Loucy (cell line): ENCODE data around the gene GRM6.

Experiments used
- H2AFZ ChIP-seq: fragments of 200-600 bp; sonication (generic); 2 replicates; pipeline ENCODE4 v1.6.0; 2016; ENCODE audit warnings: antibody characterized with exemption, mild to moderate bottlenecking, low read length, moderate library complexity
- H3F3A ChIP-seq: fragments of 200-600 bp; 2 replicates; pipeline ENCODE4 v1.6.0; 2016; ENCODE audit warnings: antibody characterized with exemption, low read depth, mild to moderate bottlenecking
- H3K27me3 ChIP-seq: fragments of 200-600 bp; sonication (generic); 2 replicates; pipeline ENCODE4 v1.6.1; 2014; ENCODE audit warnings: low read length, mild to moderate bottlenecking; ENCODE audit not compliant: insufficient read depth, poor library complexity, severe bottlenecking
- H3K36me3 ChIP-seq: fragments of 200-600 bp; sonication (generic); 2 replicates; pipeline ENCODE4 v1.6.1; 2016; ENCODE audit warnings: low read length; ENCODE audit not compliant: insufficient read depth
- H3K4me1 ChIP-seq: fragments of 200-600 bp; sonication (generic); 2 replicates; pipeline ENCODE4 v1.5.1; 2014; ENCODE audit warnings: low read length, mild to moderate bottlenecking; ENCODE audit not compliant: insufficient read depth, poor library complexity, severe bottlenecking
- H3K4me2 ChIP-seq: fragments of 200-600 bp; sonication (generic); 2 replicates; pipeline ENCODE4 v1.6.0; 2014; ENCODE audit warnings: antibody characterized with exemption, low read length, low read depth, mild to moderate bottlenecking; ENCODE audit not compliant: poor library complexity, severe bottlenecking
- H3K4me3 ChIP-seq: fragments of 200-600 bp; sonication (generic); 2 replicates; pipeline ENCODE4 v1.5.1; 2014; ENCODE audit warnings: low read length, mild to moderate bottlenecking, mixed read lengths; ENCODE audit not compliant: poor library complexity, severe bottlenecking
- H3K79me2 ChIP-seq: fragments of 200-600 bp; sonication (generic); 2 replicates; pipeline ENCODE4 v1.6.1; 2014; ENCODE audit warnings: low read length; ENCODE audit not compliant: insufficient read depth
- H3K9ac ChIP-seq: fragments of 200-600 bp; sonication (generic); 2 replicates; pipeline ENCODE4 v1.6.0; 2014; ENCODE audit warnings: mild to moderate bottlenecking, low read depth, low read length, moderate library complexity; ENCODE audit not compliant: poor library complexity, severe bottlenecking
- H3K9me2 ChIP-seq: fragments of 200-600 bp; sonication (generic); replicated peaks from 2 replicates; pipeline ENCODE4 v1.6.1; 2016; ENCODE audit warnings: low read depth, low read length, mixed read lengths
- H3K9me3 ChIP-seq: fragments of 200-600 bp; sonication (generic); 2 replicates; pipeline ENCODE4 v1.6.1; 2014; ENCODE audit warnings: mild to moderate bottlenecking, antibody characterized with exemption, low read length, low read depth; ENCODE audit not compliant: insufficient read depth
- H4K20me1 ChIP-seq: fragments of 200-600 bp; sonication (generic); 2 replicates; pipeline ENCODE4 v1.6.0; 2014; ENCODE audit warnings: antibody characterized with exemption, low read length, mild to moderate bottlenecking; ENCODE audit not compliant: insufficient read depth, poor library complexity, severe bottlenecking
- EZH2phosphoT487 ChIP-seq: fragments of 200-600 bp; IDR thresholded peaks from 2 replicates; pipeline ENCODE4 v1.6.1; 2018; ENCODE audit warnings: antibody characterized with exemption, mild to moderate bottlenecking, moderate library complexity, borderline replicate concordance
- TF ChIP-seq, protein P1 (sequence below): fragments of 200-600 bp; sonication (generic); conservative IDR thresholded peaks from 2 replicates; pipeline ENCODE4 v1.5.1; 2014; ENCODE audit warnings: mild to moderate bottlenecking, antibody characterized with exemption, low read length

Gene GRM6

DNA sequence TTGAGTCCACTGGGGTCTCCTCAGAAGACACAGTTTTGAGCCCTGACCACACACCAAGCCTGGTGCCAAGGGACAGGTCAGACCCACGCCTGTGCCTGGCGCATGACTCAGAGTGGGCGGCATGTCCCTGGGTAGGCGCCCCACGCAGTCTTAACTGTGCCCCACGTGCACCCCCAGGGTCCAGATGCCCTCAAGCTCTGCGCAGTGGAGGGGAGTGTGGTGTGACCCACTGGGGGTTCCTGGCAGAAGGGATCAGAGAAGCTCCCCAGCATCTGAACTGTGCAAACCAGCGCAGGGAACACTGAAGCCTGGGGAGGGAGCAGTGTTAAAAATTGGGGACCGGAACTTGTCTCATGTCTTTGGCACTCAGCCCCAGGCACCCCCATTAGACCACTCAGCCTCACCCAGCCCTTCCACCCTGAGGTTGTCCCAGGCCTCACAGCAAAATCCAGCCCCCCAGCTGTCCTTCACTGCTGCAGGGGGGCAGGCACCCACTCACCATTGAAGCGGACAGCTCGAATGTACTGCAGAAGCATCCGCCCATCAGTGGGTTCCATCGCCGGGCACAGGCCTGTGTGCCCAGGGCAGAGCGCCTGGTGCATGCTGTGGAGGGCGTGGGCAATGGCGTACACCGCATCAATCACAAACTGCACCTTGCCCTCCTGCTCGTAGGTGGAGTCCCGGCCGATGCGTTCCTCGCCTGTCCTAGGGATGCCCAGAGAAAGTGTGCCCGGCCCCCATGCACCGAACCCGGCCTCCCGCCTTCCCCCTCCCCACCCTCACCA lies 6.5 kb downstream of the GRM6 start:
- no peaks in the 10 kb centered on the region for H3K9me3 ChIP-seq
- H2AFZ ChIP-seq = no peak overlapping the region
- H3K79me2 ChIP-seq = no peaks in the 10 kb centered on the region
- no peaks in the 10 kb centered on the region for H3F3A ChIP-seq
- H3K4me1 ChIP-seq = no peaks in the 10 kb centered on the region
- H3K36me3 ChIP-seq = no peaks in the 10 kb centered on the region
- H3K9ac ChIP-seq = no peak overlapping the region
- H3K4me3 ChIP-seq = no peak overlapping the region
- no peak for TF ChIP-seq EZH2phosphoT487
- TF ChIP-seq, protein P1, sequence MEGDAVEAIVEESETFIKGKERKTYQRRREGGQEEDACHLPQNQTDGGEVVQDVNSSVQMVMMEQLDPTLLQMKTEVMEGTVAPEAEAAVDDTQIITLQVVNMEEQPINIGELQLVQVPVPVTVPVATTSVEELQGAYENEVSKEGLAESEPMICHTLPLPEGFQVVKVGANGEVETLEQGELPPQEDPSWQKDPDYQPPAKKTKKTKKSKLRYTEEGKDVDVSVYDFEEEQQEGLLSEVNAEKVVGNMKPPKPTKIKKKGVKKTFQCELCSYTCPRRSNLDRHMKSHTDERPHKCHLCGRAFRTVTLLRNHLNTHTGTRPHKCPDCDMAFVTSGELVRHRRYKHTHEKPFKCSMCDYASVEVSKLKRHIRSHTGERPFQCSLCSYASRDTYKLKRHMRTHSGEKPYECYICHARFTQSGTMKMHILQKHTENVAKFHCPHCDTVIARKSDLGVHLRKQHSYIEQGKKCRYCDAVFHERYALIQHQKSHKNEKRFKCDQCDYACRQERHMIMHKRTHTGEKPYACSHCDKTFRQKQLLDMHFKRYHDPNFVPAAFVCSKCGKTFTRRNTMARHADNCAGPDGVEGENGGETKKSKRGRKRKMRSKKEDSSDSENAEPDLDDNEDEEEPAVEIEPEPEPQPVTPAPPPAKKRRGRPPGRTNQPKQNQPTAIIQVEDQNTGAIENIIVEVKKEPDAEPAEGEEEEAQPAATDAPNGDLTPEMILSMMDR = no peak
- H3K9me2 ChIP-seq = no peaks in the 10 kb centered on the region
- H3K4me2 ChIP-seq = no peak overlapping the region
- H3K27me3 ChIP-seq = no peaks in the 10 kb centered on the region
- H4K20me1 ChIP-seq = no peaks in the 10 kb centered on the region

DNA sequence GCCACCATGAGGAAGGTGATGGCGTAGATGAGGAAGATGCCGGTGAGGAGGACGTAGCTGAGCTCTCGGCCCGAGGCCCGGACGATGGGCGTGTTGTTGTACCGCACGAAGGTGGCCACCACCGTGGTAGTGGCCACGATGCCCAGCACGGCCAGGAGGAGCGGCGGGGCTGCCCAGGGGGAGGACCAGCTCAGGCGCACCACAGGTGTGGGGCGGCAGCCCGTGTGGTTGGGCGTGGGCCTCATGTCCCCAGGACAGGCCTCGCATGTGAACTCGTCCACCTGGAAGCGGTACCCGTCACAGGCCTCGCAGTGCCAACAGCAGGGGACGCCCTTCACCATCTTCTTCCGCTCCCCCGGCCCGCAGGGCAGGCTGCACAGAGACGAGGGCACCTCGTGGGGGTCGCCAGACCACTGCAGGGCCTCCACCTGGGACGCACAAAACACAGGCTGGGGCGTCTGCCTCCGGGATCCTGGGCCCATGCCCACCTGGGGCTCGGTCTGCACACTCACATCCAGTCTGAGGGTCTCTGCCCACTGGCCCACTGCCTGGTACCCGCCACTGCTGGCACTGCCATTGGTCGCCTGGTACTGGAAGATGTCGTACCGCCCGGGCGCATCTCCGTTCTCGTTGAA lies 8.7 kb downstream of the GRM6 start:
- no peaks in the 10 kb centered on the region for H3K36me3 ChIP-seq
- no peaks in the 10 kb centered on the region for H3K4me1 ChIP-seq
- H3K9me2 ChIP-seq = no peaks in the 10 kb centered on the region
- H4K20me1 ChIP-seq = no peaks in the 10 kb centered on the region
- no peak overlapping the region for H3K9ac ChIP-seq
- no peaks in the 10 kb centered on the region for H3K27me3 ChIP-seq
- no peaks in the 10 kb centered on the region for H3F3A ChIP-seq
- no peaks in the 10 kb centered on the region for H3K79me2 ChIP-seq
- H3K4me3 ChIP-seq = no peak overlapping the region
- H3K9me3 ChIP-seq = no peaks in the 10 kb centered on the region
- no peak for TF ChIP-seq EZH2phosphoT487
- no peak overlapping the region for H2AFZ ChIP-seq
- H3K4me2 ChIP-seq = no peak overlapping the region

DNA sequence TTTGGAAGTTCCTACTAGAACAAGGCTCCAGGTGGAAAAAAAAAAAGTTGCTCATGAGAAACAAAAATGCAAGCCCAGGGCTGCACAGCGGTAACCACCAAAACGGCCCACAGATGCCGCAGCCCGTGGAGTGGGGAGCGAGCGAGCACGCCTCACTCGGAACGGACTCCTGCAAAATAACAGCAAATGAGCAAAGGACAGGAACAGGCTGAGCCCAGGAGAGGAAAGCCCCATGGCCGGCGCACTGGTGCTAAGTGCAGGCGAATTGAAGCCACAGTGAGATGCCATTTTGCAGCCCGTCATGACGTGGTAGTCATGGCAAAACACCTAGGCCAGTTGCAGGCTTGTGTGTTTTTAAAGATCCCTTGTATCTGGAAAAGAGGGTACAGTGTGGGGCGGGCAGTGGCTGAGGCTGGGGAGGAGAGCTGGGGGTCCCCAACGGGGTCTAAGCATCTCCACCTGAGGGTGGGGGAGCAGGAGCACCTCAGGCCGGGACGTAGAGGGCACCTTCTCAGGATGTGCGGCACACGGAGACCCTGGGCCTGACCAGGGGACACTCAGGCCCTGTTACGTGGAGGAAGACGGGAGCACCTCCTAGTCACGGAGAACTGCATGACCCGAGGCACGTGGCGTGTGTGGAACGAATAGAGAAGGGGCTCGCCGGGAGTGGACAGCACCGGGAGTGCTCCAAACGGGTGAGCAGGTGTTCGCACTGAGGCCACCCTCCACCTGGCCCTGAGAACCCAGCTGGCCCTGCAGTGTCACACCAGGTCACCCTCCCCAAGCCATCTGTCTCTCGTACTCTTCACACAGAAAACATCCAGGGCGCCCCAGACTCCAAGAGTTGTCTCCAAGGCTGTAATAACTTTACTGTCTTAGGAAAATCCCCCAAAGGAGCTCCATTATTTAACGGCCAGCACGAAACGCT lies 10.7 kb downstream of the GRM6 start:
- H2AFZ ChIP-seq = no peak overlapping the region
- no peak for TF ChIP-seq EZH2phosphoT487
- TF ChIP-seq, protein P1 = no peak
- no peaks in the 10 kb centered on the region for H3F3A ChIP-seq
- H3K9me3 ChIP-seq = no peaks in the 10 kb centered on the region
- no peak overlapping the region for H3K4me2 ChIP-seq
- no peaks in the 10 kb centered on the region for H3K36me3 ChIP-seq
- H3K9me2 ChIP-seq = no peaks in the 10 kb centered on the region
- H3K79me2 ChIP-seq = no peaks in the 10 kb centered on the region
- H3K27me3 ChIP-seq = no peaks in the 10 kb centered on the region
- H3K4me1 ChIP-seq = no peaks in the 10 kb centered on the region
- no peak overlapping the region for H3K9ac ChIP-seq
- H4K20me1 ChIP-seq = no peaks in the 10 kb centered on the region
- no peak overlapping the region for H3K4me3 ChIP-seq
